Activated CD4-positive, alpha-beta T cell treated with anti-CD3 and anti-CD28 coated beads for 24 hours (primary cell): ENCODE measurements around the gene CTDSPL2.
A peak's percentile ranks its signal among the peaks of the same experiment; 100 is the strongest.
"Not testable (repeated sequence)": the region's sequence is repeated elsewhere in the genome, so short reads cannot be mapped to it uniquely, and the experiment has no call there.

Experiments used
- DNase-seq, 2 donors: peaks; one replicate each; pipeline ENCODE4 v3.0.0-alpha.2; 2020; ENCODE audit warnings: low read depth in 2 of 2

CTDSPL2 gene

GRCh38 chr15:44537735-44538240, 110.4 kb downstream of the CTDSPL2 start:
- no peak for DNase-seq

DNA sequence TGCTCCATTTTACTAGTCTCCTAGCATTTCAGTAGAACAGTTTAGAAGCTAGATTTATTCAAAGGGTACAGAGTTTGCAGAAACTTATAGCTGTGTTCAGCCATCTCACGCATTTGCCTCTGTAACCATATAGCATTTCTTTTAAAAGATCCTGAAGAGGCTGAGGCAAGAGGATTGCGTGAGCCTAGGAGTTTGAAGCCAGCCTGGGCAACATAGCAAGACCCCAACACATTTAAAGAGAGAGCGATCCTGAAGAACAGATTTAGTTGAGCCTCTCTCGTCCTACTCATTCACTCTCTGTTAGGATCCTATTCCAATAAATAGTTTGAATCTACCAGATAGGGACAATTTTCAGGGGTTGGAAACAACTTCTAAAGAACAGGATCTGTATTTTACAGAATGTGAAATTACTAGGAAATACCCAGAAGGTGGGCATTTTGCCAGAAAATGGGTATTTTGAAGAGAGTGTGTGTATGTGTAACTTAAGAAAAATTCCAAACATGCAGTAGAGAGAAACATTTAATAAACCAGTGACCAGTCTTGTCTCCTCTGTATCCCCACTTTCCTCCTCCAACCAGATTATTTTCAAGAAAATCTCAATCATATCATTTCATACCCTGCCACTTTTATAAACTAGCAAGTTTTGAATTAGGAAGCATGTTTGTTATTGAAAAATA, 114.0 kb downstream of the CTDSPL2 start:
- no peak for DNase-seq

GRCh38 chr15:44542596-44542995, 115.2 kb downstream of the CTDSPL2 start:
- no peak for DNase-seq

- DNase-seq: not testable (repeated sequence)
These were observed 117.3 kb downstream of the CTDSPL2 start for GRCh38 chr15:44544745-44545144.

DNA sequence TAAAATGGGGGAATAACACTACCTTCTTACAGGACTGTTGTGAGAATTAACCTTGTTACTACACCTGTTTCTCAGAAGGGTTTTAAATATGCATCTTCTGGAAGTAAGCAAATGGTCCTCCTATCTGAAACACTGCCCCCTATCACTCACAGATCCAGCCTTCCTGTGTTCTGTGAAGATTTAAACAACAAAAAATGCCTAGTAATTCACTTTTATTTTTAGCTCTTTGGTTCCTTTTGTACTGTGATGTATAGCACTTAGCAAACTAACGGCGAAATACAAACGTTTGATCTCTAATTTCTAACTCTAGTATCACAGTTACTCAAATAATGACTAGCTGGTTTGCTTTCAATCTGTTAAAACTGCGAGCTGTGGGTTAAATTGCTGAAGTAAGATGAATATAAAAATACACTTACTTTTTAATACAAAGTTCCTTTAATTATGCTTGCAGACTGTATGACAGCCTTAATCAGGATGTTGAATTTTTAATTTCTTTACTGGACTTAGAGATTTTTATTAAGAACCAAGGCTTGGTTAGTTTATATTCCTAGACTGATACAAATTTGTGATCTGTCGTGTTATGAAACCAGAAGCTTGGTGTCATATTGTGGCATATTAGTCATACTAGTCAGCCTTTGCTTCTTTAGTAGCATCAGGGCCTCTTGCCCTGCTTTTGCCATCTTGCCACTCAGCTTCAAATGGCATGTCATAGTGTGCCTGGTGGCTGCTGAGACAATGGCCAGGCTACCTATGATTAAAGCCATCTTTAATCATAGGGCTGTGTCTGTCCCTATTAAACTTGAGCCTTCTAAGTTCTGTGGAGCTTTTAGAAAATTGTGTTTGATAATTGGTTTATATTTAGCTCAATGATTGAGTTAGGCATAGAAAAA, 118.7 kb downstream of the CTDSPL2 start:
- DNase-seq: peak; percentile 15 to 31

GRCh38 chr15:44549152-44549551, 121.7 kb downstream of the CTDSPL2 start:
- DNase-seq: not testable (repeated sequence)

DNA sequence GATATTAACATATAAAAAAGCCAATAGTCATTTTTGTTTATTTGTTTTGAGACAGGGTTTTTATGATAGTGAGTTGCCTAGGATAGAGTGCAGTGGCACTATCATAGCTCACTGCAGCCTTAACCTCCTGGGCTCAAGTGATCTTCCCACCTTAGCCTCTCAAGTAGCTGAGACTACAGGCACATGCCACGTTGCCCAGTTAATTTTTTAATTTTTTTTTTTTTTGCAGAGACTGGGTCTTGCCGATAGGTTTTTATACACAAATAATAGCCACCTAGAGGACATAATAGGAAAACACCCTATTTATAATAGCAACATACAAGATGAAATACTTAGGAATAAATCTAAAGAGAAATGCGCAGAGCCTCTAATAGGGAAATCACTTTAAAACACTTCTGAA, 122.8 kb downstream of the CTDSPL2 start:
- DNase-seq: no peak

DNA sequence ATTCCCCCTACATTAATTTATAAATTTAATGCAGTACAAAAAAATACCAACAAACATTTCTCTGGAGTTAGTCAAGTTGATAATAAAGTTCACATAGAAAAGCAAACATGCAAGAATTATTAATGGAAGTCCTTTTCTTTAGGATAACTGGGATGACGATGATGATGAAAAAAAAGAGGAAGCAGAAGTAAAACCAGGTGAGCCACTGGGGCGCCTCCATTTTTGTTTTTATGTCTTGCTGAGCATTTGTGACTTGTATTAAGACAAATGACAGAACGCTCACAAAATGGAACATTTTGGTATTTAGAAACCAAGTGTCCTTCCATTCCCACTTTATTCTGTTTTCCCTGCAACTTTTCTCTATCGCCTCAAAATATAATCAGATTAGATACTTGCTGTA, 123.3 kb downstream of the CTDSPL2 start:
- DNase-seq: no peak

- no peak for DNase-seq
These were observed 127.7 kb downstream of the CTDSPL2 start for GRCh38 chr15:44554934-44555723.

DNA sequence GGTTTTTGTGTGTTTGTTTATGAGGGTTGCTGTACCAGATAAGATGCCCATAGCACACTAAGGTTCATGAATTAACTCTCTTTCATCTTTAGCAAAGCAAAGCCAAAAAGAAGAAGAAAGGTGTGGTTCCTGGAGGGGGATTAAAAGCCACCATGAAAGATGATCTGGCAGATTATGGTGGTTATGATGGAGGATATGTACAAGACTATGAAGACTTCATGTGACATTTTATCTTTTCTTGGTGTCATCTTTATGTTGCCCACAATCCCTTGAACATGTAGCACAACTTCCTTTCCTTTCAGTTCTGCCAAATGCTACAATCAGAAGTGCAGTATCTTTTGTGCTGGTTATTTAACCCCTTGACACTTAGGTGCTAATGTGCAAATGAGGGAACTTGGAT, 133.5 kb downstream of the CTDSPL2 start:
- not testable (repeated sequence) for DNase-seq

DNA sequence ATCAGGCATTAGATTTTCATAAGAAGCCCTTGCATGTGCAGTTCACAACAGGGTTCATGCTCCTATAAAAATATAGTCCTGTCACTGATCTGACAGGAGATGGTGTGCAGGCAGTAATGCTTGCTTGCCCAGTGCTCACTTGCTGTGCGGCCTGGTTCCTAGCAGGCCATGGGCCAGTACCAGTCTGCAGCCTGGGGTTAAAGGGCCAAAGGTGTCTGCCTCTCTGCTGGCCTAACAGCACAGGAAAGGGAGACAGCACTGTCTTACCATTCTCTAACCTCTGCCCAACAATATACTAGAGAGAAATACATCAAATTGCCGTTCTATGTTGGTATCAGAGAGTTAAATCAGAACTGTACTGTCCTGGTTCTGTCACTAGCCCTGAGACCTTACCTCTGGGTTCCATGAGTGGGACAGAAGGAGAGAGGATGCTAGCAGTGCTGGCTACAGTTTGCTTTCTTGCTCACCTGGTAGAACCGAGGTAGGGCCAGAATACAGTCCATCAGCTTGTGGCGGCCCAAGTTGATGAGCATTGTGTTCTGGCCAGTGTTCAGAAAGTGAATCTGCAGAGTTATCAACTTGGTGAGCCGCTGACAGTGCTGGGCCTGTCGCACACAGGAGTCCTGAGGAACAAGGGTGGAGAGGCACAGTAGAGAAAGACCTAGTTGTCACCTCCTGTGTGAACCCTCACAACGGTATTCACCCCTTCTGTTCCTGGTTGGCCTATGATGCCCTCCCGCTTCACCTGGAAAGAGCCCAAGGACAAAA, 138.1 kb downstream of the CTDSPL2 start:
- no peak for DNase-seq

DNA sequence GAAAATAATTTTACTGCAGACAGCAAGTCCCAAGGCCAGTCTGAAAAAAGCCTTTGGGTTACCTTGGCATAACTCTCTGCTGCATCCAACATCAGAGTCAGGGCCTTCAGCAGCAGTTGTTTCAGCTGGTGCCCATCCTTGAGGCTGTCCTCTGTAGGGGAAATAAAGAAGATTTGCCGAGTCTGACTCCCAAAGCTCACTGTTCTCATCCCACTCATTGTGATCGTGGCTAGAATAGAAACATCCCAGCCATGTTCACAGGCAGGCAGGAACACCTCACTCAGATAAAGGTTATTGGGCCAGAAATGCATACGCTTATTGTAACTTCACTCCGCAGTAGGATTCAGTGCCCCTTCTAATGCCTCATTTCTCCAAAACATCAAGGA, 138.7 kb downstream of the CTDSPL2 start:
- no peak for DNase-seq

GRCh38 chr15:44568338-44568737, 140.9 kb downstream of the CTDSPL2 start:
- DNase-seq: no peak

DNA sequence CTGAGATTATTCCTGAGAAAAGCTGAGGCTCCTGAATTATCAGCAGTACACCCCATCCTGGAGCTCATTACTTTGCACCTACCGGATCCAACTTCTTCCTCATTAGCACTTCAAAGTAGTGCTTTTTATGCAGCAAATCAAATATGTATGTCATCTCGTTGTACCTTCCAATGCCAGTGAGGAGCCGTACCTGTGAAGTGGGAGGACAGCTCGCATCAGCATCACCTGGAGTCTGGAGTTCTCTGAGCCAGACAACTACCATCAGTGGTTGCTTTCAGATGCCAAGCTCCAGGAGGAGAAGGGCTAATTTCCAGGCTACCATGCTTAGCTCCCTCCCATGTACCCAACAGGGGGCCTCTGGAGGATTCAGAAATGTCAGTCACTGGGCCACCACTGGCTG, 141.9 kb downstream of the CTDSPL2 start:
- DNase-seq: no peak

DNA sequence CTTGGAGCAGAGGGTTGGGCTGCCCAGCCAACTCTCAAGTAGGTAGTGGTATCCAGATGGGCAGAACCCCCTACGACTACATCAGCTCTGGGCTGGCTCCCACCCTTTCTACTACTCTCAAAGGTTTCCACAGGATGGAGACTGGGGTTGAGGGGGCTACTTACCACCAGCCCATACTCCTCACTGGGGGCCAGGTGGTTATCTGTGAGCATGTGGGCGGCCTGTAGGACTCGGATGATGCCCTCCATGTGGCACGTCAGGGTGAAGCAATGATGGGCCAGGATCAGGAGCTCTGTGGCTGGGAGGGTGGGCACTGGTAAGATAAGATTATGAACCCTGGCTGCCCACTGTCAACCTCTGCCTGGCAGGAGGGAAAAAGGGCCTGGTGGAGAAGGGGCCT, 142.9 kb downstream of the CTDSPL2 start:
- no peak for DNase-seq

DNA sequence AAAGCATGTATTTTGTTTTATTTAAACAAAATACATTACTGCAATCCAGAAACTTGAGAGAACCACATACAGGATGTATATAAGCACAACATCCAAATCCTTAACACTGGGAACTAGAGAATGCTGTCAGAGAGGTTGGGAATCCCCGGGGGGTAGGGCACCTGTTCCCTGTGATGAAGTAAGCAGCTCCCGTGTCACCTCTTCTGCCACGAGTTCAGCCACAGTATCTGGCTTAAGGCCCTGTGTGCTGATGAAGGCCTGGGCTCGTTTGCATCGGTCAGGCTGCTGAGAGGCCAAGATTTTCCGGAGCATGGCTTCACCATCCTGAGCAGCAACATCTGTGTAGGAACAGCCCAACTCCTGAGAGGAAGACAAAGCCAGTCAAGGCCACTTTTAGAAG, 146.0 kb downstream of the CTDSPL2 start:
- no peak for DNase-seq

GRCh38 chr15:44574734-44575133, 147.3 kb downstream of the CTDSPL2 start:
- no peak for DNase-seq
